SK-N-SH (cell line): ENCODE data around the gene OPCML. TPM values are rescaled to one million over a fixed set of nuclear protein-coding genes. Genes with fewer than 3 reads are reported as not detected.

Source experiments
- CTCF ChIA-PET: fragments of 300-600, 350-600 bp; formaldehyde crosslinking; extraction: SDS; loops from one replicate; lab custom pipeline; 2021; lab: Yijun Ruan, JAX
- POLR2A ChIA-PET: fragments of 350-600 bp; sonication (Branson Sonifier 250); formaldehyde crosslinking; extraction: SDS; loops from one replicate; lab custom pipeline; 2020; ENCODE audit warnings: antibody characterized with exemption, inconsistent platforms; lab: Yijun Ruan, JAX
- DNase-seq: peaks from one replicate; pipeline ENCODE4 v3.0.0; 2012
- H2AFZ ChIP-seq: fragments of 200-600 bp; sonication (generic); 2 replicates; pipeline ENCODE4 v1.8.1; 2016; ENCODE audit warnings: antibody characterized with exemption, mild to moderate bottlenecking, low read depth
- H3F3A ChIP-seq: fragments of 200-600 bp; sonication (generic); replicated peaks from 2 replicates; pipeline ENCODE3; 2016; ENCODE audit warnings: antibody characterized with exemption, mild to moderate bottlenecking; ENCODE audit not compliant: insufficient read depth
- H3K27ac ChIP-seq, 2 experiments: fragments of 200-500 bp in 1 of 2; fragments of 200-600 bp in 1 of 2; sonication (Bioruptor generic) in 1 of 2; sonication (generic), shearing (Covaris generic) in 1 of 2; 2 replicates each; pipeline versions ENCODE4 v1.5.1 to v1.6.1; 2014 to 2016; ENCODE audit warnings: low read depth in 2 of 2, inconsistent platforms in 1 of 2, low read length in 1 of 2, mild to moderate bottlenecking in 1 of 2, mixed read lengths in 1 of 2
- H3K27me3 ChIP-seq: fragments of 200-600 bp; sonication (generic), shearing (Covaris generic); 2 replicates; pipeline ENCODE4 v1.6.1; 2016; ENCODE audit warnings: mixed run types; ENCODE audit not compliant: insufficient read depth
- H3K36me3 ChIP-seq, 2 experiments: fragments of 200-500 bp in 1 of 2; fragments of 200-600 bp in 1 of 2; sonication (Bioruptor generic) in 1 of 2; sonication (generic) in 1 of 2; replicated peaks in 1 of 2; 2 replicates each; pipeline versions ENCODE3 to v1.5.1; 2014 to 2016; ENCODE audit warnings: low read length in 1 of 2, mild to moderate bottlenecking in 1 of 2; ENCODE audit not compliant: insufficient read depth in 2 of 2, control insufficient read depth in 1 of 2
- H3K4me1 ChIP-seq, 2 experiments: fragments of 200-500 bp in 1 of 2; fragments of 200-600 bp in 1 of 2; sonication (Bioruptor generic) in 1 of 2; sonication (generic), shearing (Covaris generic) in 1 of 2; 2 replicates each; pipeline versions ENCODE4 v1.5.1 to v1.6.1; 2014 to 2016; ENCODE audit warnings: low read depth in 1 of 2, low read length in 1 of 2, mixed run types in 1 of 2; ENCODE audit not compliant: insufficient read depth in 2 of 2, control insufficient read depth in 1 of 2
- H3K4me2 ChIP-seq: fragments of 200-600 bp; sonication (generic), shearing (Covaris generic); 2 replicates; pipeline ENCODE4 v1.6.1; 2017; ENCODE audit warnings: mixed run types
- H3K4me3 ChIP-seq, 2 experiments: fragments of 200-500 bp in 1 of 2; fragments of 200-600 bp in 1 of 2; sonication (Bioruptor generic) in 1 of 2; sonication (generic), shearing (Covaris generic) in 1 of 2; 2 replicates each; pipeline versions ENCODE4 v1.5.1 to v1.8.1; 2014 to 2016; ENCODE audit warnings: low read depth in 2 of 2, inconsistent platforms in 1 of 2, low read length in 1 of 2, mild to moderate bottlenecking in 1 of 2, mixed read lengths in 1 of 2, moderate library complexity in 1 of 2
- H3K79me2 ChIP-seq: fragments of 200-600 bp; sonication (generic); 2 replicates; pipeline ENCODE4 v1.8.1; 2017; ENCODE audit warnings: mild to moderate bottlenecking; ENCODE audit not compliant: insufficient read depth
- H3K9ac ChIP-seq: fragments of 200-600 bp; sonication (generic); 2 replicates; pipeline ENCODE4 v1.6.1; 2017; ENCODE audit warnings: mixed run types
- H3K9me2 ChIP-seq: fragments of 200-600 bp; sonication (generic); 2 replicates; pipeline ENCODE4 v1.6.1; 2017; ENCODE audit warnings: mixed run types
- H3K9me3 ChIP-seq: fragments of 200-600 bp; sonication (generic); 2 replicates; pipeline ENCODE4 v1.6.1; 2017; ENCODE audit warnings: mixed run types, mild to moderate bottlenecking, moderate library complexity
- H4K20me1 ChIP-seq: fragments of 200-600 bp; sonication (generic); 2 replicates; pipeline ENCODE4 v1.6.1; 2017; ENCODE audit warnings: mild to moderate bottlenecking, mixed run types; ENCODE audit not compliant: insufficient read depth
- CHD2 ChIP-seq: fragments of 150-350 bp; IDR thresholded peaks from 2 replicates; pipeline ENCODE4 v1.6.1; 2018; ENCODE audit warnings: low read length; ENCODE audit not compliant: partially characterized antibody
- ELF1 ChIP-seq: IDR thresholded peaks from 2 replicates; pipeline ENCODE4 v1.4.0; 2012
- EP300 ChIP-seq, 2 experiments: IDR thresholded peaks; 2 replicates each; pipeline versions ENCODE4 v1.4.0 to v1.6.1; 2012; ENCODE audit warnings: borderline replicate concordance in 1 of 2, low read depth in 1 of 2, low read length in 1 of 2
- EZH2phosphoT487 ChIP-seq: fragments of 200-600 bp; sonication (generic); IDR thresholded peaks from 2 replicates; pipeline ENCODE4 v1.6.1; 2017; ENCODE audit warnings: low read depth, mixed run types, mild to moderate bottlenecking, antibody characterized with exemption, moderate library complexity, borderline replicate concordance
- FOSL2 ChIP-seq: IDR thresholded peaks from 2 replicates; pipeline ENCODE4 v1.4.0; 2012; ENCODE audit warnings: low read depth, mild to moderate bottlenecking, moderate library complexity, borderline replicate concordance
- FOXJ3 ChIP-seq: sonication (generic); formaldehyde crosslinking; IDR thresholded peaks from 2 replicates; pipeline ENCODE4 v1.5.1; 2020; ENCODE audit warnings: mild to moderate bottlenecking, missing genetic modification reagents
- GATA2 ChIP-seq: sonication (generic); formaldehyde crosslinking; IDR thresholded peaks from 2 replicates; pipeline ENCODE4 v1.5.0; 2020; ENCODE audit warnings: mild to moderate bottlenecking, missing genetic modification reagents
- MEF2A ChIP-seq: IDR thresholded peaks from 2 replicates; pipeline ENCODE4 v1.4.0; 2012; ENCODE audit warnings: low read depth, borderline replicate concordance
- MXI1 ChIP-seq: IDR thresholded peaks from 2 replicates; pipeline ENCODE4 v1.6.1; 2012; ENCODE audit warnings: mild to moderate bottlenecking, low read depth, low read length, improper control_type of control experiment
- NRF1 ChIP-seq: IDR thresholded peaks from 2 replicates; pipeline ENCODE4 v1.6.1; 2012; ENCODE audit warnings: low read depth, mild to moderate bottlenecking, low read length
- PBX3 ChIP-seq: IDR thresholded peaks from 2 replicates; pipeline ENCODE4; 2012
- REST ChIP-seq: IDR thresholded peaks from 2 replicates; pipeline ENCODE4 v1.6.1; 2012; ENCODE audit warnings: mild to moderate bottlenecking, low read depth, low read length, moderate library complexity
- RXRA ChIP-seq: IDR thresholded peaks from 2 replicates; pipeline ENCODE4 v1.4.0; 2012; ENCODE audit warnings: low read depth, mild to moderate bottlenecking, borderline replicate concordance
- SIN3A ChIP-seq: IDR thresholded peaks from 2 replicates; pipeline ENCODE4 v1.6.1; 2012; ENCODE audit warnings: low read depth, mild to moderate bottlenecking, low read length, moderate library complexity, borderline replicate concordance
- SMC3 ChIP-seq: IDR thresholded peaks from 2 replicates; pipeline ENCODE4 v1.6.1; 2012; ENCODE audit warnings: low read depth, low read length, improper control_type of control experiment
- USF1 ChIP-seq: IDR thresholded peaks from 2 replicates; pipeline ENCODE4 v1.4.0; 2012; ENCODE audit warnings: low read depth, borderline replicate concordance
- WGBS: methylation state at CpG from one replicate; pipeline ENCODE4 v1.1.6; 2017; ENCODE audit warnings: low lambda C conversion rate; 5-methylcytosine and 5-hydroxymethylcytosine counted together
- polyA plus RNA-seq, 3 experiments: library from polyadenylated mRNA; depleted of rRNA; stranded (reverse); fragments of >200 nt; gene quantifications; 2 replicates each; pipeline ENCODE4 v1.2.3, GENCODE V29; 2012

OPCML gene
- polyA plus RNA-seq, 1 of the 3 experiments (the other 2 are of a cell fraction) = not detected

GRCh38 chr11:133232665-133233064 lies 299.6 kb downstream of the OPCML start:
- TF ChIP-seq USF1 (no peak), ELF1 (no peak), NRF1 (no peak), FOSL2 (no peak), FOXJ3 (CRISPR knock-in tag) (no peak), SIN3A (no peak), GATA2 (CRISPR knock-in tag) (no peak), CHD2 (no peak), RXRA (no peak), EP300 (IDR thresholded peaks at IDR 0.05; ENCODE audit: borderline replicate concordance in 1 of 2, low read depth in 1 of 2, low read length in 1 of 2) (no peak), MEF2A (no peak), SMC3 (no peak), MXI1 (no peak), REST (no peak), PBX3 (no peak), EZH2phosphoT487 (no peak)
- Histone ChIP-seq H3K27ac (no peak overlapping the region), H3K36me3 (no peaks in the 10 kb centered on the region), H3K4me1 (peaks cover 0 to 26% of the 10 kb centered on the region in 2 experiments; a peak in 2 of 4 replicates), H3K4me2 (no peak overlapping the region), H3K79me2 (no peaks in the 10 kb centered on the region), H3F3A (no peaks in the 10 kb centered on the region), H3K9ac (no peak overlapping the region), H2AFZ (no peak overlapping the region), H3K27me3 (no peaks in the 10 kb centered on the region), H3K9me3 (no peaks in the 10 kb centered on the region), H3K4me3 (no peak overlapping the region), H3K9me2 (no peaks in the 10 kb centered on the region), H4K20me1 (no peaks in the 10 kb centered on the region)
- POLR2A ChIA-PET = interaction anchor here (0.6 kb wide), 1 partner anchor 1131 kb away, joined by 3 read pairs; no protein-coding TSS in a partner anchor
- DNase-seq = no peak
- CTCF ChIA-PET = no interaction called here
- WGBS = 23% methylated on average over 2 of the region's 2 CpGs
